B cell (primary cell): ENCODE data around the gene TENM4. TPM values are rescaled to one million over a fixed set of nuclear protein-coding genes. Genes with fewer than 3 reads are reported as not detected.

Experiments
- ATAC-seq: fragments of 200-7000 bp; cut with Tn5 transposase; one replicate; pipeline ENCODE4 v1.10.0; 2021; ENCODE audit warnings: low read depth, mild to moderate bottlenecking, moderate number of reproducible peaks, moderate library complexity
- CTCF ChIA-PET: fragments of 350-600 bp; sonication (Branson Sonifier 250); formaldehyde crosslinking; loops from one replicate; lab custom pipeline; 2021; ENCODE audit warnings: antibody characterized with exemption, inconsistent platforms; lab: Charles Lee
- POLR2A ChIA-PET: fragments of 350-600 bp; sonication (Branson Sonifier 250); formaldehyde crosslinking; loops from one replicate; lab custom pipeline; 2021; ENCODE audit warnings: antibody characterized with exemption; lab: Charles Lee
- DNase-seq: peaks from one replicate; pipeline ENCODE4 v3.0.0; 2013
- H2AFZ ChIP-seq: 2 replicates; pipeline ENCODE4 v1.6.1; 2012; ENCODE audit warnings: mild to moderate bottlenecking, low read depth, low read length; ENCODE audit not compliant: insufficient read depth, poor library complexity, severe bottlenecking
- H3K27ac ChIP-seq, 2 donors: 1 replicate in 1 of 2; 2 replicates in 1 of 2; pipeline ENCODE4 v1.5.1; 2012 to 2013; ENCODE audit warnings: low read length in 2 of 2, mild to moderate bottlenecking in 2 of 2, moderate library complexity in 1 of 2
- H3K27me3 ChIP-seq, 4 experiments: fragments of 200-600 bp in 1 of 4; sonication (generic) in 1 of 4; replicated peaks in 1 of 4; 1 replicate in 2 of 4; 2 replicates in 2 of 4; pipeline versions ENCODE4 v1.6.1 to v1.7.0; 2013 to 2016; ENCODE audit warnings: low read length in 3 of 4, mild to moderate bottlenecking in 2 of 4, mixed read lengths in 1 of 4, moderate library complexity in 1 of 4; ENCODE audit not compliant: insufficient read depth in 4 of 4, control insufficient read depth in 3 of 4; ENCODE audit errors: control extremely low read depth in 1 of 4
- H3K36me3 ChIP-seq, 2 experiments: replicated peaks in 1 of 2; 1 replicate in 1 of 2; 2 replicates in 1 of 2; pipeline versions ENCODE4 v1.6.1 to v1.7.1; 2013; ENCODE audit warnings: low read length in 1 of 2; ENCODE audit not compliant: insufficient read depth in 2 of 2, control insufficient read depth in 1 of 2; ENCODE audit errors: control extremely low read depth in 1 of 2, extremely low read depth in 1 of 2
- H3K4me1 ChIP-seq, 2 donors: fragments of 200-600 bp in 1 of 2; sonication (generic) in 1 of 2; 1 replicate in 1 of 2; 2 replicates in 1 of 2; pipeline versions ENCODE4 v1.5.1 to v1.6.1; 2013 to 2017; ENCODE audit warnings: low read length in 2 of 2; ENCODE audit not compliant: control insufficient read depth in 2 of 2, insufficient read depth in 2 of 2
- H3K4me2 ChIP-seq: replicated peaks from 2 replicates; pipeline ENCODE3; 2012; ENCODE audit warnings: mild to moderate bottlenecking, low read depth, low read length; ENCODE audit not compliant: poor library complexity, severe bottlenecking
- H3K4me3 ChIP-seq, 5 experiments: fragments of 200-600 bp in 1 of 5; sonication (generic) in 1 of 5; 1 replicate in 3 of 5; 2 replicates in 2 of 5; pipeline versions ENCODE4 v1.5.1 to v1.7.0; 2011 to 2016; ENCODE audit warnings: low read length in 4 of 5, mild to moderate bottlenecking in 4 of 5, low read depth in 2 of 5, control low read depth in 1 of 5, moderate library complexity in 1 of 5; ENCODE audit not compliant: insufficient read depth in 1 of 5; ENCODE audit errors: control extremely low read depth in 1 of 5, extremely low read depth in 1 of 5
- H3K79me2 ChIP-seq: fragments of 200-600 bp; sonication (generic); one replicate; pipeline ENCODE4 v1.6.0; 2016; ENCODE audit warnings: low read length; ENCODE audit not compliant: control insufficient read depth, insufficient read depth
- H3K9ac ChIP-seq: fragments of 200-600 bp; sonication (generic); 2 replicates; pipeline ENCODE4 v1.6.1; 2017; ENCODE audit warnings: mild to moderate bottlenecking, low read length, moderate library complexity
- H3K9me3 ChIP-seq, 3 donors: one replicate each; pipeline versions ENCODE4 v1.6.1 to v1.7.1; 2013; ENCODE audit warnings: low read length in 2 of 3; ENCODE audit not compliant: control insufficient read depth in 2 of 3, insufficient read depth in 1 of 3; ENCODE audit errors: control extremely low read depth in 1 of 3
- H4K20me1 ChIP-seq: 2 replicates; pipeline ENCODE4 v1.6.0; 2012; ENCODE audit warnings: mild to moderate bottlenecking, low read length; ENCODE audit not compliant: insufficient read depth, control insufficient read depth, poor library complexity, severe bottlenecking
- H3K27ac Mint-ChIP-seq: one replicate; pipeline ENCODE4 v1.8.0; 2021; ENCODE audit warnings: mixed read lengths
- H3K27me3 Mint-ChIP-seq: one replicate; pipeline ENCODE4 v1.8.0; 2021; ENCODE audit warnings: mixed read lengths
- H3K4me1 Mint-ChIP-seq: one replicate; pipeline ENCODE4 v1.8.0; 2021; ENCODE audit warnings: mixed read lengths
- H3K4me3 Mint-ChIP-seq: one replicate; pipeline ENCODE4 v1.8.0; 2021; ENCODE audit warnings: mixed read lengths
- H3K9me3 Mint-ChIP-seq: one replicate; pipeline ENCODE4 v1.8.0; 2022; ENCODE audit warnings: mixed read lengths; ENCODE audit not compliant: insufficient read depth
- EZH2 ChIP-seq: IDR thresholded peaks from 2 replicates; pipeline ENCODE4 v1.6.1; 2012; ENCODE audit warnings: borderline replicate concordance, low read depth, mild to moderate bottlenecking, moderate library complexity, low read length; ENCODE audit not compliant: insufficient read depth, poor library complexity, severe bottlenecking
- WGBS: methylation state at CpG from one replicate; pipeline ENCODE4 v1.1.5; 2013; ENCODE audit warnings: missing lambda C conversion rate; ENCODE audit not compliant: insufficient coverage; 5-methylcytosine and 5-hydroxymethylcytosine counted together
- intact Hi-C: fragments of 100-400 bp; cut with micrococcal nuclease; formaldehyde crosslinking; loops from one replicate; pipeline ENCODE4 v1.10.0; 2022
- polyA plus RNA-seq: library from polyadenylated mRNA; depleted of rRNA; stranded (reverse); fragments of >200 nt; gene quantifications from 2 replicates; pipeline ENCODE4 v1.2.3, GENCODE V29; 2012
- total RNA-seq, 2 donors: library from RNA; stranded (reverse); fragments of 120-200 nt in 1 of 2; gene quantifications; 1 replicate in 1 of 2; 2 replicates in 1 of 2; pipeline versions ENCODE4 v1.2.3 to v1.2.4, GENCODE V29; 2013 to 2022
- TF ChIP-seq, protein P1 (sequence below): fragments of 200-600 bp; IDR thresholded peaks from one replicate; pipeline ENCODE4 v1.8.0; 2022; ENCODE audit warnings: antibody characterized with exemption, mild to moderate bottlenecking

Gene TENM4
- total and polyA plus RNA-seq, 2 donors (not counting 1 experiment from before 2014, with no cell fraction given), result 0.09 to 5.7 TPM

DNA sequence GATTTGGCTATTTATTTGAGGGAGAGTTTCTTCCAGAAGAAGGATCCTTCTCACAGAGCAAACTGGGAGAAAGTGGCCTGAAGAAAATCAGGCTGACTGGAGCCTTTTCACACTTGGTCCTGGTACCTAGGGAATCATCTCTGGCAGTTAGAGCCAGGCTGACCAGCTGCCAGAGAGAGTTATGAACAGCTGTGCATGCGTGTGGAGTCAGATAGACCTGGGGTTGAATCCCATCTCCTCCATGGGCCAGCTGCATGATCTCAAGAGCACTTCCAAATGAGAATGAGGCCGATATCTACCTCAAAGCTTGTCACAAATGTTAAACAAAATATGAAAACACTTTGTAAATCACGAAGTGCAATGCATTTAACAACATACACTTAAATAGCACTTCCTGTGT, 390.0 kb downstream of the TENM4 start:
- Histone ChIP-seq H3K4me1 (no peaks in the 10 kb centered on the region), H3K4me2 (no peak overlapping the region), H3K9ac (no peak overlapping the region), H3K27ac (no peak overlapping the region), H3K79me2 (no peaks in the 10 kb centered on the region), H3K9me3 (no peaks in the 10 kb centered on the region), H2AFZ (no peak overlapping the region), H3K4me3 (no peak overlapping the region), H3K36me3 (no peaks in the 10 kb centered on the region), H4K20me1 (no peaks in the 10 kb centered on the region), H3K27me3 (peaks cover 0 to 9% (median 0%) of the 10 kb centered on the region in 4 experiments)
- CTCF ChIA-PET, result interaction anchor here (1.1 to 1.3 kb wide), 2 partner anchors 11 to 405 kb away, joined by 3 read pairs; no protein-coding TSS in a partner anchor
- no peaks in the 10 kb centered on the region for H3K4me1 Mint-ChIP-seq
- H3K27ac Mint-ChIP-seq, result no peak overlapping the region
- no peak for TF ChIP-seq EZH2
- TF ChIP-seq, protein P1, sequence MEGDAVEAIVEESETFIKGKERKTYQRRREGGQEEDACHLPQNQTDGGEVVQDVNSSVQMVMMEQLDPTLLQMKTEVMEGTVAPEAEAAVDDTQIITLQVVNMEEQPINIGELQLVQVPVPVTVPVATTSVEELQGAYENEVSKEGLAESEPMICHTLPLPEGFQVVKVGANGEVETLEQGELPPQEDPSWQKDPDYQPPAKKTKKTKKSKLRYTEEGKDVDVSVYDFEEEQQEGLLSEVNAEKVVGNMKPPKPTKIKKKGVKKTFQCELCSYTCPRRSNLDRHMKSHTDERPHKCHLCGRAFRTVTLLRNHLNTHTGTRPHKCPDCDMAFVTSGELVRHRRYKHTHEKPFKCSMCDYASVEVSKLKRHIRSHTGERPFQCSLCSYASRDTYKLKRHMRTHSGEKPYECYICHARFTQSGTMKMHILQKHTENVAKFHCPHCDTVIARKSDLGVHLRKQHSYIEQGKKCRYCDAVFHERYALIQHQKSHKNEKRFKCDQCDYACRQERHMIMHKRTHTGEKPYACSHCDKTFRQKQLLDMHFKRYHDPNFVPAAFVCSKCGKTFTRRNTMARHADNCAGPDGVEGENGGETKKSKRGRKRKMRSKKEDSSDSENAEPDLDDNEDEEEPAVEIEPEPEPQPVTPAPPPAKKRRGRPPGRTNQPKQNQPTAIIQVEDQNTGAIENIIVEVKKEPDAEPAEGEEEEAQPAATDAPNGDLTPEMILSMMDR, result no peak
- DNase-seq (no peak), ATAC-seq (no peak)
- POLR2A ChIA-PET, result no interaction called here
- peaks cover 25% of the 10 kb centered on the region for H3K27me3 Mint-ChIP-seq
- WGBS, result 11% methylated on average over 1 of the region's 3 CpGs
- no peaks in the 10 kb centered on the region for H3K9me3 Mint-ChIP-seq
- intact Hi-C loops, result no loop called here
- no peak overlapping the region for H3K4me3 Mint-ChIP-seq

DNA sequence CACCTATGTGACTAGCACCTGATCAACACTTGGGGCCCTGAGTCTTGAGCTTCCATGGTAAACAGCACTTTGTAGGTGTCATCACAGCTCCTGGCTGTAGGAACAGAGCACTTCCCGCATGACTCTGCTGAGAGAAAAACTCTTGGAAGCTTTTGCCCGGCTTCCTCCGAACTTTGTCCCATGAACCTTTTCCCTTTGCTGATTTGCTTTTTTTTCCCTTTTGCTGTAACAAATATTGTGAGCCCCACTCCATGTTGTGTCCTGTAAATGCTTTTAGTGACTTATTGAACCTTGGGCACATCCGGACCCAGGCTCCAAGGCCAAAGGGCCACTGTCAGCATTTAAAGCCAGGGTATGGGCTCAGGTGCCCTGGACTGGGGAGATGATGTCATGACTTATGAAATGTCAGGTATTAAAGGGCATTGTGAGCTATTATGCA, 391.1 kb downstream of the TENM4 start:
- no peaks in the 10 kb centered on the region for H3K79me2 ChIP-seq
- no peaks in the 10 kb centered on the region for H3K36me3 ChIP-seq
- H3K27ac Mint-ChIP-seq, result no peak overlapping the region
- H2AFZ ChIP-seq, result no peak overlapping the region
- peaks cover 0 to 9% (median 0%) of the 10 kb centered on the region in 4 experiments for H3K27me3 ChIP-seq
- CTCF ChIA-PET, result no interaction called here
- 100% methylated on average over 1 of the region's 4 CpGs for WGBS
- no peaks in the 10 kb centered on the region for H3K4me1 ChIP-seq
- intact Hi-C loops, result no loop called here
- POLR2A ChIA-PET, result no interaction called here
- H3K4me3 ChIP-seq, result no peak overlapping the region
- peaks cover 0 to 3% (median 0%) of the 10 kb centered on the region in 3 donors for H3K9me3 ChIP-seq
- no peak overlapping the region for H3K4me3 Mint-ChIP-seq
- H4K20me1 ChIP-seq, result no peaks in the 10 kb centered on the region
- no peak overlapping the region for H3K4me2 ChIP-seq
- no peak overlapping the region for H3K27ac ChIP-seq
- no peaks in the 10 kb centered on the region for H3K9me3 Mint-ChIP-seq
- peaks cover 26% of the 10 kb centered on the region for H3K27me3 Mint-ChIP-seq
- H3K9ac ChIP-seq, result no peak overlapping the region
- DNase-seq (no peak), ATAC-seq (no peak)
- TF ChIP-seq, protein P1, result no peak
- no peak for TF ChIP-seq EZH2
- H3K4me1 Mint-ChIP-seq, result no peaks in the 10 kb centered on the region
